GM21381 (cell line): ENCODE measurements around the gene MAFB.

ENCODE experiments used
- ATAC-seq: cut with Tn5 transposase; IDR thresholded peaks from one replicate; pipeline ENCODE4 v1.9.1; 2021; ENCODE audit warnings: mild to moderate bottlenecking, moderate library complexity; ENCODE audit not compliant: unreplicated experiment

Gene MAFB

GRCh38 chr20:40663304-40663790 lies 25.7 kb downstream of the MAFB start:
- ATAC-seq, result no peak

GRCh38 chr20:40659567-40659966 lies 29.5 kb downstream of the MAFB start:
- ATAC-seq, result no peak

- ATAC-seq, result no peak
Measured at GRCh38 chr20:40658509-40658908, 30.5 kb downstream of the MAFB start.

- ATAC-seq, result no peak
Measured at GRCh38 chr20:40657526-40657925, 31.5 kb downstream of the MAFB start.

GRCh38 chr20:40655451-40655850 lies 33.6 kb downstream of the MAFB start:
- ATAC-seq, result no peak

- ATAC-seq, result no peak
Measured at GRCh38 chr20:40654876-40655275, 34.2 kb downstream of the MAFB start.

- ATAC-seq, result no peak
Measured at GRCh38 chr20:40652441-40652987, 36.5 kb downstream of the MAFB start.

GRCh38 chr20:40651151-40651550 lies 37.9 kb downstream of the MAFB start:
- no peak for ATAC-seq

- no peak for ATAC-seq
Measured at GRCh38 chr20:40650707-40651106, 38.3 kb downstream of the MAFB start.

- no peak for ATAC-seq
Measured at GRCh38 chr20:40648210-40649072, 40.6 kb downstream of the MAFB start.

GRCh38 chr20:40646813-40647212 lies 42.2 kb downstream of the MAFB start:
- ATAC-seq, result no peak

- no peak for ATAC-seq
Measured at GRCh38 chr20:40646361-40646760, 42.7 kb downstream of the MAFB start.

- ATAC-seq, result no peak
Measured at GRCh38 chr20:40644863-40645262, 44.2 kb downstream of the MAFB start.

- no peak for ATAC-seq
Measured at GRCh38 chr20:40643891-40644290, 45.1 kb downstream of the MAFB start.

GRCh38 chr20:40641809-40642208 lies 47.2 kb downstream of the MAFB start:
- no peak for ATAC-seq

- ATAC-seq, result no peak
Measured at GRCh38 chr20:40641202-40641601, 47.8 kb downstream of the MAFB start.

- no peak for ATAC-seq
Measured at GRCh38 chr20:40640667-40641066, 48.4 kb downstream of the MAFB start.

GRCh38 chr20:40639676-40640355 lies 49.2 kb downstream of the MAFB start:
- no peak for ATAC-seq

GRCh38 chr20:40639132-40639531 lies 49.9 kb downstream of the MAFB start:
- no peak for ATAC-seq

- ATAC-seq, result no peak
Measured at GRCh38 chr20:40638414-40638813, 50.6 kb downstream of the MAFB start.

GRCh38 chr20:40637176-40637575 lies 51.9 kb downstream of the MAFB start:
- no peak for ATAC-seq

- no peak for ATAC-seq
Measured at GRCh38 chr20:40636486-40636885, 52.5 kb downstream of the MAFB start.
